SKM-1 (cell line): Measurements from ENCODE around the gene C17orf58.
"Not testable (repeated sequence)": the region's sequence is repeated elsewhere in the genome, so short reads cannot be mapped to it uniquely, and the experiment has no call there.

ENCODE experiments used
- DNase-seq: peaks from one replicate; lab custom pipeline; 2025; ENCODE audit not compliant: unreplicated experiment; lab: John Stamatoyannopoulos, UW

C17orf58 gene

GRCh38 chr17:67996301-67997171, at the start of gene C17orf58:
Gene C17orf58, minus strand, starts transcription at chr17:67996469. Its CDS starts 271 bp downstream, at chr17:67996198.
- DNase-seq: not testable (repeated sequence)

GRCh38 chr17:68036304-68037147, 40.3 kb upstream of the C17orf58 start:
- DNase-seq: no peak

- peak; percentile 96 for DNase-seq
These were observed 39.4 kb upstream of the C17orf58 start, which contains the start of gene KPNA2 for GRCh38 chr17:68035523-68036303. Gene KPNA2, plus strand, starts transcription at chr17:68035735. Its CDS starts 1,398 bp downstream, at chr17:68037133.

- DNase-seq: peak; percentile 96
These were observed 38.9 kb upstream of the C17orf58 start for GRCh38 chr17:68035131-68035522.

GRCh38 chr17:68034452-68034776, 38.1 kb upstream of the C17orf58 start:
- DNase-seq: no peak

GRCh38 chr17:68033636-68034451, 37.6 kb upstream of the C17orf58 start:
- DNase-seq: no peak

GRCh38 chr17:68029512-68030215, 33.4 kb upstream of the C17orf58 start:
- no peak for DNase-seq

GRCh38 chr17:68022547-68022946, 26.3 kb upstream of the C17orf58 start:
- DNase-seq: not testable (repeated sequence)

- no peak for DNase-seq
These were observed 25.7 kb upstream of the C17orf58 start for GRCh38 chr17:68021963-68022362.

- DNase-seq: not testable (repeated sequence)
These were observed 24.5 kb upstream of the C17orf58 start for GRCh38 chr17:68020791-68021190.

GRCh38 chr17:68020409-68020756, 24.1 kb upstream of the C17orf58 start:
- DNase-seq: no peak

- DNase-seq: peak; percentile 77
These were observed 23.6 kb upstream of the C17orf58 start for GRCh38 chr17:68019675-68020408.

GRCh38 chr17:68019336-68019674, 23.0 kb upstream of the C17orf58 start:
- no peak for DNase-seq

- DNase-seq: not testable (repeated sequence)
These were observed 22.2 kb upstream of the C17orf58 start for GRCh38 chr17:68018493-68018892.

- DNase-seq: no peak
These were observed 20.6 kb upstream of the C17orf58 start for GRCh38 chr17:68016838-68017237.

- no peak for DNase-seq
These were observed 18.9 kb upstream of the C17orf58 start for GRCh38 chr17:68015081-68015723.

- no peak for DNase-seq
These were observed 17.1 kb upstream of the C17orf58 start for GRCh38 chr17:68013385-68013784.

GRCh38 chr17:68011199-68011665, 15.0 kb upstream of the C17orf58 start:
- peak; percentile 45 for DNase-seq
